Smooth muscle cell (in vitro differentiated cells): ENCODE results near the gene RBM12. TPM values are rescaled to one million over a fixed set of nuclear protein-coding genes. Genes with fewer than 3 reads are reported as not detected.

ENCODE experiments used
- DNase-seq: peaks from one replicate; lab custom pipeline; 2025; ENCODE audit not compliant: unreplicated experiment; lab: John Stamatoyannopoulos, UW
- H2AFZ ChIP-seq: fragments of 200-600 bp; sonication (generic); 2 replicates; pipeline ENCODE4 v1.6.0; 2016; ENCODE audit warnings: antibody characterized with exemption, low read depth, mild to moderate bottlenecking
- H3F3A ChIP-seq: fragments of 200-600 bp; sonication (generic); 2 replicates; pipeline ENCODE4 v1.6.0; 2017; ENCODE audit warnings: antibody characterized with exemption, low read depth
- H3K27ac ChIP-seq: fragments of 200-600 bp; sonication (generic); 2 replicates; pipeline ENCODE4 v1.5.1; 2016; ENCODE audit warnings: low read depth, mild to moderate bottlenecking
- H3K27me3 ChIP-seq: fragments of 200-600 bp; sonication (generic); 2 replicates; pipeline ENCODE4 v1.6.1; 2016; ENCODE audit warnings: low read depth, mild to moderate bottlenecking
- H3K36me3 ChIP-seq: fragments of 200-600 bp; sonication (generic); 2 replicates; pipeline ENCODE4 v1.5.1; 2016; ENCODE audit warnings: low read depth
- H3K4me1 ChIP-seq: fragments of 200-600 bp; sonication (generic); 2 replicates; pipeline ENCODE4 v1.5.1; 2016; ENCODE audit warnings: low read depth
- H3K4me2 ChIP-seq: fragments of 200-600 bp; sonication (generic); 2 replicates; pipeline ENCODE4 v1.6.0; 2016; ENCODE audit warnings: mild to moderate bottlenecking
- H3K4me3 ChIP-seq: fragments of 200-600 bp; sonication (generic); 2 replicates; pipeline ENCODE4 v1.5.1; 2016; ENCODE audit warnings: mild to moderate bottlenecking
- H3K79me2 ChIP-seq: fragments of 200-600 bp; sonication (generic); 2 replicates; pipeline ENCODE4 v1.6.0; 2016; ENCODE audit warnings: low read depth, mild to moderate bottlenecking
- H3K9ac ChIP-seq: fragments of 200-600 bp; sonication (generic); 2 replicates; pipeline ENCODE4 v1.6.0; 2016; ENCODE audit warnings: low read depth
- H3K9me3 ChIP-seq: fragments of 200-600 bp; sonication (generic); replicated peaks from 2 replicates; pipeline ENCODE4 v1.5.1; 2016; ENCODE audit warnings: low read depth
- H4K20me1 ChIP-seq: fragments of 200-600 bp; sonication (generic); 2 replicates; pipeline ENCODE4 v1.6.0; 2016; ENCODE audit warnings: low read depth
- CTCF ChIP-seq: fragments of 200-600 bp; sonication (generic); IDR thresholded peaks from 2 replicates; pipeline ENCODE4 v1.5.1; 2017; ENCODE audit warnings: borderline replicate concordance, mild to moderate bottlenecking, antibody characterized with exemption; ENCODE audit not compliant: insufficient read depth, poor library complexity, severe bottlenecking
- whole genome bisulfite sequencing: methylation state at CpG from one replicate; pipeline ENCODE4 v1.1.7; 2016; ENCODE audit warnings: low lambda C conversion rate; 5-methylcytosine and 5-hydroxymethylcytosine counted together
- polyA plus RNA-seq: library from polyadenylated mRNA; unstranded; fragments of >200 nt; fragmentation: Nextera tagmentation; extraction: Ambion mirVana; gene quantifications from 2 replicates; pipeline ENCODE4 v1.2.1, GENCODE V29; 2016
- total RNA-seq: library from RNA; depleted of rRNA; stranded (reverse); fragments of >200 nt; gene quantifications from 2 replicates; pipeline ENCODE4 v1.2.3, GENCODE V29; 2014

The RBM12 gene
- total and polyA plus RNA-seq, 2 experiments from 2014 or later, result 14.5 to 44.2 TPM

GRCh38 chr20:35640724-35641123 lies 24.0 kb downstream of the RBM12 start:
- Histone ChIP-seq H3K27me3 (no peaks in the 10 kb centered on the region), H3K9ac (no peak overlapping the region), H3K4me2 (no peak overlapping the region), H3K9me3 (no peaks in the 10 kb centered on the region), H4K20me1 (peaks cover 100% of the 10 kb centered on the region), H3K27ac (no peak overlapping the region), H3K4me3 (no peak overlapping the region), H2AFZ (no peak overlapping the region), H3K79me2 (peaks cover 99% of the 10 kb centered on the region), H3K4me1 (no peaks in the 10 kb centered on the region), H3F3A (no peaks in the 10 kb centered on the region), H3K36me3 (no peaks in the 10 kb centered on the region)
- TF ChIP-seq CTCF, result no peak
- 96% methylated on average over 3 of the region's 3 CpGs for WGBS
- DNase-seq, result no peak

GRCh38 chr20:35638751-35639150 lies 25.9 kb downstream of the RBM12 start:
- H3K4me2 ChIP-seq, result no peak overlapping the region
- DNase-seq, result no peak

GRCh38 chr20:35637276-35637675 lies 27.4 kb downstream of the RBM12 start:
- Histone ChIP-seq H3K79me2 (peaks cover 81% of the 10 kb centered on the region), H3K27ac (peak overlapping the region; percentile 1), H3K4me2 (no peak overlapping the region), H2AFZ (no peak overlapping the region), H4K20me1 (peaks cover 99% of the 10 kb centered on the region), H3K9me3 (no peaks in the 10 kb centered on the region), H3K4me1 (no peaks in the 10 kb centered on the region), H3K27me3 (no peaks in the 10 kb centered on the region), H3K9ac (no peak overlapping the region), H3K4me3 (no peak overlapping the region), H3F3A (no peaks in the 10 kb centered on the region), H3K36me3 (no peaks in the 10 kb centered on the region)
- WGBS, result 96% methylated on average over 6 of the region's 6 CpGs
- TF ChIP-seq CTCF, result no peak
- no peak for DNase-seq

More at GRCh38 chr20:35638751-35639150, 25.9 kb downstream of the RBM12 start:
- no peak overlapping the region for H3K27ac ChIP-seq
- no peak overlapping the region for H3K4me3 ChIP-seq
- H3K4me1 ChIP-seq, result no peaks in the 10 kb centered on the region
- no peak for TF ChIP-seq CTCF
- no peaks in the 10 kb centered on the region for H3K27me3 ChIP-seq
- peaks cover 96% of the 10 kb centered on the region for H3K79me2 ChIP-seq
- H3F3A ChIP-seq, result no peaks in the 10 kb centered on the region
- H4K20me1 ChIP-seq, result peaks cover 99% of the 10 kb centered on the region
- H3K36me3 ChIP-seq, result no peaks in the 10 kb centered on the region
- H3K9ac ChIP-seq, result no peak overlapping the region
- no peaks in the 10 kb centered on the region for H3K9me3 ChIP-seq
- 84% methylated on average over 2 of the region's 2 CpGs for WGBS
- no peak overlapping the region for H2AFZ ChIP-seq

- Histone ChIP-seq H3F3A (no peaks in the 10 kb centered on the region), H3K4me1 (no peaks in the 10 kb centered on the region), H4K20me1 (peaks cover 99% of the 10 kb centered on the region), H3K9me3 (no peaks in the 10 kb centered on the region), H3K4me2 (no peak overlapping the region), H3K27me3 (no peaks in the 10 kb centered on the region), H3K27ac (no peak overlapping the region), H3K4me3 (no peak overlapping the region), H2AFZ (no peak overlapping the region), H3K9ac (no peak overlapping the region), H3K79me2 (peaks cover 69% of the 10 kb centered on the region), H3K36me3 (peaks cover under 1% of the 10 kb centered on the region)
- TF ChIP-seq CTCF, result no peak
- 93% methylated on average over 2 of the region's 2 CpGs for WGBS
- no peak for DNase-seq
Observed at GRCh38 chr20:35636095-35636494, 28.6 kb downstream of the RBM12 start.
